Activated T-helper 1 cell treated with anti-CD3 and anti-CD28 coated beads, Interleukin-12 subunit alpha, Interleukin-12 subunit beta, Interleukin-2, Interleukin-4 antibody, amounts not matched to agents 30 ng/mL and 10 ng/mL and 1 ng/mL, durations not matched to agents 14 hours and 24 hours and 36 hours (primary cell): Measurements from ENCODE around the gene KIF6. TPM values are rescaled to one million over a fixed set of nuclear protein-coding genes. Genes with fewer than 3 reads are reported as not detected.

ENCODE experiments used
- DNase-seq: peaks from one replicate; pipeline ENCODE4 v3.0.0; 2021; ENCODE audit warnings: low spot score
- H3K27ac Mint-ChIP-seq: one replicate; pipeline ENCODE4 v1.8.0; 2021; ENCODE audit warnings: mild to moderate bottlenecking, mixed read lengths
- H3K27me3 Mint-ChIP-seq: one replicate; pipeline ENCODE4 v1.8.0; 2022; ENCODE audit warnings: mild to moderate bottlenecking, moderate library complexity, mixed read lengths; ENCODE audit not compliant: insufficient read depth
- H3K36me3 Mint-ChIP-seq: one replicate; pipeline ENCODE4 v1.8.0; 2021; ENCODE audit warnings: low read depth, mixed read lengths
- H3K4me1 Mint-ChIP-seq: one replicate; pipeline ENCODE4 v1.8.0; 2021; ENCODE audit warnings: low read depth, mixed read lengths
- H3K4me3 Mint-ChIP-seq: one replicate; pipeline ENCODE4 v1.8.0; 2021; ENCODE audit warnings: mild to moderate bottlenecking, moderate library complexity, mixed read lengths
- H3K9me3 Mint-ChIP-seq: one replicate; pipeline ENCODE4 v1.8.0; 2021; ENCODE audit warnings: mixed read lengths
- intact Hi-C: fragments of 100-400 bp; cut with micrococcal nuclease; formaldehyde crosslinking; loops from one replicate; pipeline ENCODE4 v1.15.1; 2024
- total RNA-seq: library from RNA; stranded (reverse); gene quantifications from 2 replicates; pipeline ENCODE4 v1.2.3, GENCODE V29; 2022

KIF6 gene
- total RNA-seq, 1 donor from 2014 or later = 0.08 TPM

DNA sequence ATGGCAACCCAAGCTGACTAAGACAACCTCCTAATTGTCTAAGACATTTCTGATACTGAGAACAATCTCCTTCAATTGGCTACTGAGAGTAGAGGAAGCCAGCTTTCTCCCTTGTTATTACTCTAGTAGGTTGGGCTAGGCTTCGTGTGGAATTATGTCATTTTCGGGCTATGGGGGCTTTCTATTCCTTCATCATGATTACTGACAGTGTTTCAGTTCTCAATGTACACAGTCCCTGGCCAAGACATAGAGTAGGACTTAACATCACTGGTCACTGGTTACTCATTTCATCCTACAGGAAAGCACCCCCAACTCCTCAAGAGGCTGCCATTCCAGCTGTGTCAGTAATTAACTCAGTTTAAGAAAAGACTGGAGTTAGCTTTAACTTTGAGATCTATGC, 100.0 kb downstream of the KIF6 start:
- Mint-ChIP-seq H3K27me3 (peaks cover 2% of the 10 kb centered on the region), H3K36me3 (no peaks in the 10 kb centered on the region), H3K4me1 (no peaks in the 10 kb centered on the region), H3K27ac (no peak overlapping the region), H3K9me3 (no peaks in the 10 kb centered on the region), H3K4me3 (no peak overlapping the region)
- intact Hi-C loops = no loop called here
- DNase-seq = no peak

DNA sequence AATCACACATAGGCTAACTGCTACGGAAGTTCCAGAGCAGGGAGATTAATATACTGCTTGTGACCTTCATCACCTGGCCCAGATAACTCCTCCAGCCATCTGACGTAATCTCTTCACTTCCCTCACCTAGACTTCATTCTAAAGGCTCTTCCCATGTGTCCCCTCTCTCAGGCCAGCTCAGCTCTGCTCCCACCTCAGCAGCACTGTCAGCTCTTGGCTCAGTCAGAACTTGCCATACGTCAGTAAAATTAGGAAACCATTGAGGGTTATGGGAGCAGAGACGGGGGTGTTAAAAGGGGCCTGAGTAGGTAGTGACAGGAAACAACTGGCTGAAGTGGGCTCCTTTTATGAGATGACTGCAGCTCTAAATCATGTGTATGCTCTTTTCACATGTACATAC, 101.5 kb downstream of the KIF6 start:
- no peak overlapping the region for H3K4me3 Mint-ChIP-seq
- intact Hi-C loops = no loop called here
- H3K9me3 Mint-ChIP-seq = no peaks in the 10 kb centered on the region
- H3K27me3 Mint-ChIP-seq = no peaks in the 10 kb centered on the region
- no peak for DNase-seq
- no peaks in the 10 kb centered on the region for H3K36me3 Mint-ChIP-seq
- H3K4me1 Mint-ChIP-seq = no peaks in the 10 kb centered on the region
- H3K27ac Mint-ChIP-seq = no peak overlapping the region

DNA sequence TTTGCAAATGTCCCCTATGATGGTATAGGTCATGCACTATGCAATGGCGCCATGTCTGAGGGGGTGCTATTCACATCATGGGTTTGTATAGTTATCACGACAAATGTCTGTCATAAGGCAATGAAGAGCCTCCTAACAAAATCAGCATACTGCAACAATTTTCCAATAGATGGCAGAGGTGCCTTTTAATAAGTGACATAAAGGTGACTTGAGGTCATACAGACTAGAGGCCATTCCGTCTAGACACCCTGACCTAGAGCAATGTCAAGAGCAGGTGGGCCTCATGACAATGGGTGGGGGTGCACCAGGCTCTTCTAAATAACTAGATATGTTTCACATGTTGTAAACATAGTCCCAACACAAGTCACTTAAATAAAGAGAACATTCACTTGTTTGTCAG, 107.7 kb downstream of the KIF6 start:
- H3K4me1 Mint-ChIP-seq = no peaks in the 10 kb centered on the region
- intact Hi-C loops = no loop called here
- no peaks in the 10 kb centered on the region for H3K36me3 Mint-ChIP-seq
- H3K27ac Mint-ChIP-seq = no peak overlapping the region
- no peak overlapping the region for H3K4me3 Mint-ChIP-seq
- no peaks in the 10 kb centered on the region for H3K9me3 Mint-ChIP-seq
- DNase-seq = no peak
- peaks cover 2% of the 10 kb centered on the region for H3K27me3 Mint-ChIP-seq

DNA sequence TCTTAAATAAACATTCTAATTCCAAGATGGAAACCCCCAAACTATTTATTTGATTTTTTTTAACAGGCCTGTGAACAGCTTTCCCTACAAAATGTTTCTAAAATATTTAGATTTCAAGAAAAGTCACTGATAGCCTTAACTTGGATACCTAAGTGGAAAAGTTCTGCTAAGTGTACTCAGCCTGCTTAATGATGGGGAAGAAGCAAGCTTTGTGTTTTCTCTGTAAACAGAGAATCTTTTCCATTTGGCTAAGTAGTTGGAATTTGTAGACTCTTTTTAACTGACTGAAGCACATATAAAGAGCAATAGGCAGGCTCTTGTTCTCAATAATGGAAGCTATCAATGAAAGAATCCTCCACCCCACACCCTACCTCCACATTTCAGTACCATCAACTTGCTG, 108.2 kb downstream of the KIF6 start:
- intact Hi-C loops = no loop called here
- Mint-ChIP-seq H3K9me3 (no peaks in the 10 kb centered on the region), H3K4me1 (no peaks in the 10 kb centered on the region), H3K27ac (no peak overlapping the region), H3K4me3 (no peak overlapping the region), H3K27me3 (peaks cover 2% of the 10 kb centered on the region), H3K36me3 (no peaks in the 10 kb centered on the region)
- DNase-seq = no peak

DNA sequence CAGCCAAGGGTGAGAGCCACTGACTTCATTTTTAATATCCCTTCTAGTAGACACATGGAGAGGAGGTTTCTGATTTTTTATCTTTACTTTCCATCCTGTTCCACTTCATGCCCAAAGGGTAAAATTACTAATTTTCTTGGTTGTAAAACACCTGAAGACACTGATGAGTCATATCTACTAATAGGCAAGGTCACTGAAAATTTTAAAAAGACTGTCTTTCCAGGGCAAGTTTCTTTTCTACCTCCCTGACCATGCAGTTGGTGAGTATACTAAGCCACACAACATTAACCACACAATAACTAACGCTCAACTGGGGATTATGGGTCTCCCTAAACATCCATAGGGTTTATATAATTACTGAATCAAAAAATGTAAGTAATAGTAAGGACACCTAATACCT, 109.6 kb downstream of the KIF6 start:
- no peaks in the 10 kb centered on the region for H3K9me3 Mint-ChIP-seq
- intact Hi-C loops = no loop called here
- no peak for DNase-seq
- no peak overlapping the region for H3K27ac Mint-ChIP-seq
- no peaks in the 10 kb centered on the region for H3K4me1 Mint-ChIP-seq
- H3K27me3 Mint-ChIP-seq = peaks cover 2% of the 10 kb centered on the region
- no peaks in the 10 kb centered on the region for H3K36me3 Mint-ChIP-seq
- H3K4me3 Mint-ChIP-seq = no peak overlapping the region

DNA sequence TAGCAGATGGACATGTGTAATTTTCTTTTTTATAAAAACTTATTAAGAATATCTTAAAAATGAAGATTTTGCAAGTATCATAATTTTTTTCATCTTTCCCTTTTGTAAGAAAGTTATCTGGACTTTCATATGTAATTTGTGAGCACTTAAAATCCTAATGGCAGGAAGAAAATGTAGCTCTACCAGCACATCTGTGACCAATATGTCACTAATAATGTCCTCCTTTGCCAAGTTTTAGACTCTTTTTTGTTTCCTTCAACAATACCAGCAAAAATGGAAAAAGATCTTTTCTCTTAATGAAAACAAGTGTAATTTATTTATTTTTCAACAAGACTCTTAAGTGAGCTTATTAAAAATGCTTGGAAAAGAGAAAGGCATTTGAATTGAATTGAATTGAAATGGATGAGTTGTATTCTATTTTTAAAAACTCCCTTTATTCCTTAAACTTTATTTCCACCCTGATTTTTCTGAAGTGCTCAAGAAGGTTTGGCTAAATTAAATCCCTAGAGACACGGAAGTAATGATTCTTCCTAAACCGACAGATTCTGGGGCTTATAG, 110.7 kb downstream of the KIF6 start:
- Mint-ChIP-seq H3K27me3 (peaks cover 2% of the 10 kb centered on the region), H3K36me3 (no peaks in the 10 kb centered on the region), H3K4me1 (no peaks in the 10 kb centered on the region), H3K4me3 (no peak overlapping the region), H3K27ac (no peak overlapping the region), H3K9me3 (no peaks in the 10 kb centered on the region)
- no peak for DNase-seq
- intact Hi-C loops = no loop called here

DNA sequence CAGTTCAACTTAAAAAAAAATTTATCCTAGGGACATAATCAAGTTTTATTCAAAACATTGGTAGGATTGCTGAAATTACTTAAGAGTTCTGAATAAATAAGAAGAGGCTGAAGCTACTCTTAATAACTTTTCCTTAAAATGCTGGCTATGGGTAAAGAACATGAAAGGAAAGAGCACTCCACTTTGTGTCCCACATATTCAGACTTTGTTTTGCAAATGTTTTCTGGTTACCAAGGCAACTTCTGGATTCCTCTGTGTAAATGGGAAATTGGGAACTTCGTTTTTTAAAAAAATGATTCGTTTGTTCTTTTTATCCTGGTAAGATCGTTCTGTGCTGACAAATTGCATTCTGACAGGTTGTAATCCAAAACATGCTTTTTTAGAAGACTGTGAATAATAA, 115.0 kb downstream of the KIF6 start:
- no peaks in the 10 kb centered on the region for H3K9me3 Mint-ChIP-seq
- H3K4me1 Mint-ChIP-seq = no peaks in the 10 kb centered on the region
- H3K36me3 Mint-ChIP-seq = no peaks in the 10 kb centered on the region
- DNase-seq = no peak
- no peak overlapping the region for H3K27ac Mint-ChIP-seq
- H3K4me3 Mint-ChIP-seq = no peak overlapping the region
- intact Hi-C loops = no loop called here
- H3K27me3 Mint-ChIP-seq = peaks cover 5% of the 10 kb centered on the region

DNA sequence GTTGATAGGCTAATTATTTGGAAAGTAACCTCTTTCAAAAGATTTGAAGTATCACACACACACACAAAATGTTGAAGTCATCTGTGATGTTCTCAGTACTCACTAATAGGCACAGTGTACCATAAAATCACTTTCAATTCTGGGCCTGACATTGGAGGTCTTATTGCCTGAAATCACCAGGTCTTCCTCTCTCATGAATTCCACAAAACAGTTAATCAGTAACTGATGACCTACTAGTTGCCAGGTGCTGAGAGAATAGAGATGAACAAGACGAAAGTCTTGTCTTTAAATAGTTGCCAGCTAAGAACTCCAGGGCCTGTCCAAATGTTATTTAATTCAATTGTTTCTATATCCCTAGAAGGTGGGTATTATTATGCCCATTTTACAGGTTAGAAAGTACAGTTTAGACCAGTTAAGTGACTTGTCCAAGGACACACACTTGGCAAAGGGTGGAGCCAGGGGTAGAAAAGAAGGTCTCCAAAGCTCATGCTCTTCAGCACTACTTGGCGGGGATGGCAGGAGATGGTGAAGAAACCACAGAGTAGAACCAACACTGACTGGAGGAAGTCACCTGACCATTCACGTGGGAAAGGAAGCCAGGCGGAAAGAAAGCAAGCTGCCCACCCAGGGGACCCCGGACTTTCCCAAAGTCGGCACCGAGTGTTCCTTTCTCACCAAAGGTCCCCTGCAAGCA, 116.4 kb downstream of the KIF6 start:
- Mint-ChIP-seq H3K27ac (no peak overlapping the region), H3K4me3 (no peak overlapping the region), H3K36me3 (no peaks in the 10 kb centered on the region), H3K27me3 (peaks cover 6% of the 10 kb centered on the region), H3K4me1 (no peaks in the 10 kb centered on the region), H3K9me3 (no peaks in the 10 kb centered on the region)
- intact Hi-C loops = no loop called here
- DNase-seq = no peak

DNA sequence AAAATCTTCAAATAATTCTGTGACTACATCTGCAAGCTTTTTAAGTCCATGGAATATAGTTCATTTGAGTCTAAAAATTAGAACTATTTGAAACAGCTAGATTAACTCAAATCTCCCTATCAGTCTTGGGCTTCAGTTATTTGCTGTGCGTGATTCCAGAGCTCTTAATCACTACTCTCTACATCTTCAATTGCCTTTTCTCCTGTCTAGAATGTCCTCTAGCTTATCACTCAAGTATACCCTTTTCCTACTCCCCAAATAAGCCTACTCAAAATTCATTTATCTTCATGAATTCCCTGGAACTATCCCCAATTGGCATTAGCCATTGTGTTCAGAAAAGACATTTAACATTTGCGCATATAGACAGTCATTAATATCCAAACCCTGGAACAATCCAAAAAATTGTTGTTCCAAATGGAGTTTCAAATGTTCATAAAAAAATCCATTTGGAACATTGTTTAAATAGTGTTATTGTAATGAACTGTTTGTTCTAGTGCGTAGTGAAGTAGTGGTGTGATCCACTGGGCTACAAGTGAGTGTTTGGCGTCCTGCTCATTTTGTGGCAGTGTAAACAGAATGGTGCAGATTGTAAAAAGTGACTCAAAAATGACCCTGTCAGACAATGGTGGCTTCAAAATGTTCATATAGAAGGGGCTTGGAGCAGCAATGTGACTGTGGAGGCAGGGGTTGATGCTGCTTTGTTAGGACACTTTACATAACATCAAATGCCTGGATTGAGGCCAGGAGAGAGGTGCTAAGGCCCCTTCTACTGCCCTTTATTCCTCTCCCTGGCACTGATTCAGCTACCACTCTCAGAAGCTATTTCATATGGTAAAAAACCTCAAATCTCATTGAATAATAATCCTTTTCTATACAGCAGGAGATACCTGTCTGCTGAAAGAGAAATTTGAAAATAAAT, 122.3 kb downstream of the KIF6 start:
- H3K27me3 Mint-ChIP-seq = peaks cover 5% of the 10 kb centered on the region
- H3K4me3 Mint-ChIP-seq = no peak overlapping the region
- H3K36me3 Mint-ChIP-seq = no peaks in the 10 kb centered on the region
- no peaks in the 10 kb centered on the region for H3K4me1 Mint-ChIP-seq
- intact Hi-C loops = no loop called here
- H3K9me3 Mint-ChIP-seq = no peaks in the 10 kb centered on the region
- no peak for DNase-seq
- H3K27ac Mint-ChIP-seq = no peak overlapping the region

DNA sequence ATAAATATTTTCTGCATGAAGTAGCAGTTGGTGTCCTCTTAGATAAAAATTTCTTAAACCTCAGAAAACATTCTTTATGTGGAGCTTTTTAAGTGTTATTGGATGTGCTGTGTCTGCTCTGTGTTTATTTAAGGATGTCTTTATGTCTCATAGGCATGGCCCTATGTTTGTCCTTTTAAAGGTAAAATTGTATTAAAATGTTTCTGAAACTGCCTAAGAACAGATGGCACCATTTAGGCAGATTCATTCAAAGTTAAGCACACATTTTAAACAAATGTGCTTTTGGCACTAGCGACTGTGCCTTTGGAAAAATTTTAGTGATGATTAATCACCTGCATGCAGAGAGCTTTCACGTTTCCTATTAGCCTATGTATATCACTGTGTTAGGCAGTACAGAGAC, 125.2 kb downstream of the KIF6 start:
- no peak overlapping the region for H3K4me3 Mint-ChIP-seq
- no peaks in the 10 kb centered on the region for H3K36me3 Mint-ChIP-seq
- no peak overlapping the region for H3K27ac Mint-ChIP-seq
- no peaks in the 10 kb centered on the region for H3K9me3 Mint-ChIP-seq
- H3K27me3 Mint-ChIP-seq = no peaks in the 10 kb centered on the region
- DNase-seq = no peak
- H3K4me1 Mint-ChIP-seq = no peaks in the 10 kb centered on the region
- intact Hi-C loops = no loop called here

DNA sequence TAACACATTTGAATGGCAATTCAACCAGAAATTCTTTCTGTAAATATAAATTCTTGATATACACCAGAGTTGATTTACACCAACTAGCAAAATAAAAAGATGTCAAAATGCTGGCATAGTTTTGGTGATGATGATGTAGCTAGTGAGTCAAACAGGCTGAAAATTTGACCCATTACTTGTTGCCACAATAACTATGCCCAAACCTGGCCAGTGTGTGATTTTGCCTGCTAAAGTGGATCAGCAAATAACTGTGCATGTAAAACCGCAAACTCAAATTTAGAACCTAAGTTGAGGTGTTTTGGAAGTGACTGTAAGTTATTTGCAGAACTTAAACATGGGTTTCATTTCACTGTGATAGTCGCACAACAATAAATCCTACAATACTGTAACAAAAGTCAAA, 125.9 kb downstream of the KIF6 start:
- no peaks in the 10 kb centered on the region for H3K4me1 Mint-ChIP-seq
- H3K27me3 Mint-ChIP-seq = no peaks in the 10 kb centered on the region
- H3K27ac Mint-ChIP-seq = no peak overlapping the region
- no peak overlapping the region for H3K4me3 Mint-ChIP-seq
- intact Hi-C loops = no loop called here
- no peaks in the 10 kb centered on the region for H3K36me3 Mint-ChIP-seq
- H3K9me3 Mint-ChIP-seq = no peaks in the 10 kb centered on the region
- no peak for DNase-seq

DNA sequence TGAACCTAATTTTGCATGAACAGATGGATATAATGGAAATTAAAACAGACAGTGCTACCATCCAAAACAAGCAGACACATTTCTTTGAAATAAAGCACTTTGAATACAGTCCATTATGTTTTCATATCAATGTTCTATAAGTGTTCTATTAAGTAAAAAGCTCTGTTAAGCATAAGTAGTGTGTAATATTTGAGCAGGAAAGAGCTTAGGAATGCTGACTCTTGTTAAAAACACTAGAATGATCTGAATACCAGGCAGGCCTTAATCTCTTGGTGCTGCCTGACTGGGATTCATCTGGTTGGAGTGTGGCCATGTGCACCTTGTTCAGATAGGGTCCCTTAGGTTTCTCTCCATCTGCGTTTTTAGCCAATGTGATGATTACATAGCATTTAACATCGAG, 130.9 kb downstream of the KIF6 start:
- no peaks in the 10 kb centered on the region for H3K9me3 Mint-ChIP-seq
- DNase-seq = no peak
- no peaks in the 10 kb centered on the region for H3K27me3 Mint-ChIP-seq
- H3K4me3 Mint-ChIP-seq = no peak overlapping the region
- intact Hi-C loops = no loop called here
- H3K4me1 Mint-ChIP-seq = no peaks in the 10 kb centered on the region
- no peak overlapping the region for H3K27ac Mint-ChIP-seq
- H3K36me3 Mint-ChIP-seq = no peaks in the 10 kb centered on the region

DNA sequence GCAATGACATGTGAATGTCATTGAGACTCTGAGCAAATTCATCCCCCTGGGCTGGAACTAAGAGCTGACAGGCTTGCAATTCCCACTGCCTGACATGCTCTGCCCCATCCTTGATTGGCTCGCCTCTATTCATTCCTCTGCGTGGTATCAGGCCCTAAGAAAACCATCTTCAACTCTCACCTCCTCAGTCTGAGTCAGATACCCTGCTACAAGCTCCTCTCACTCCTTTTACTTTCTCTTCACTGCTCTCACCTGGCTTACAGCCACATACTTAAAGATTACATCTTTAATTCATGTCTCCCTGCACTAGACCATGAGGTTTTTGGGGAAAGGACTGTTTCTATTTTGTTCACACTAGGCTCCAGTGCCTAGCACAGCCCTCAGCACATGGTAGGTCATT, 131.6 kb downstream of the KIF6 start:
- intact Hi-C loops = no loop called here
- Mint-ChIP-seq H3K36me3 (no peaks in the 10 kb centered on the region), H3K4me1 (no peaks in the 10 kb centered on the region), H3K27ac (no peak overlapping the region), H3K9me3 (no peaks in the 10 kb centered on the region), H3K27me3 (no peaks in the 10 kb centered on the region), H3K4me3 (no peak overlapping the region)
- DNase-seq = no peak
